Panc1 (cell line): ENCODE data around the gene HEMGN.

Experiments used
- POLR2AphosphoS5 ChIP-seq: IDR thresholded peaks from 2 replicates; pipeline ENCODE4 v1.6.1; 2012; ENCODE audit warnings: mild to moderate bottlenecking, low read depth, low read length, moderate library complexity
- SIN3A ChIP-seq: IDR thresholded peaks from 2 replicates; pipeline ENCODE4 v1.6.1; 2012; ENCODE audit warnings: low read depth, mild to moderate bottlenecking, low read length, moderate library complexity, borderline replicate concordance; ENCODE audit not compliant: insufficient read depth
- TF ChIP-seq, protein P1 (sequence below): fragments of 450-650 bp; IDR thresholded peaks from 2 replicates; pipeline ENCODE4 v1.5.1; 2017; ENCODE audit warnings: mild to moderate bottlenecking
- TF ChIP-seq, protein P2 (sequence below), 2 experiments: IDR thresholded peaks; 2 replicates each; pipeline ENCODE4 v1.6.1; 2011 to 2012; ENCODE audit warnings: low read depth in 2 of 2, control low read depth in 1 of 2, low read length in 1 of 2, mild to moderate bottlenecking in 1 of 2, moderate library complexity in 1 of 2; ENCODE audit not compliant: insufficient read depth in 1 of 2

DNA sequence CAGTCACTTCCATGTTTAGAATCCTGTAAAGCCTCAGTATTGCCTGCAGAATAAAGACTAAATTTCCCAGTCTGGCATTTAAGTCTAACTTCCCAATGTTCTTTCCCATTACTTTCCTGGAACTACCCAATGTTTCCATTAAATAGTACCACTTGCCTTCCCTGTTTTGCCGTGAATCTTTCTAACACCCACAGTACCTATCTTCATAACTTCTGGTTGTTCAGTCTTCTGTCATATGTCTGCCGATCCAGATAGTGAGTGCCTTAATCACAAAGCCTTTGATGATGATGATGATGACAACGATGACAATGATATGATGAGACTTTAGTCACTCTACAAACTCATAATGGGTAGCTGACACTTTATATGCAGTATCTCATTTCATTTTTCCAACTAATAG lies 6.6 kb upstream of the HEMGN start:
- TF ChIP-seq, protein P1, sequence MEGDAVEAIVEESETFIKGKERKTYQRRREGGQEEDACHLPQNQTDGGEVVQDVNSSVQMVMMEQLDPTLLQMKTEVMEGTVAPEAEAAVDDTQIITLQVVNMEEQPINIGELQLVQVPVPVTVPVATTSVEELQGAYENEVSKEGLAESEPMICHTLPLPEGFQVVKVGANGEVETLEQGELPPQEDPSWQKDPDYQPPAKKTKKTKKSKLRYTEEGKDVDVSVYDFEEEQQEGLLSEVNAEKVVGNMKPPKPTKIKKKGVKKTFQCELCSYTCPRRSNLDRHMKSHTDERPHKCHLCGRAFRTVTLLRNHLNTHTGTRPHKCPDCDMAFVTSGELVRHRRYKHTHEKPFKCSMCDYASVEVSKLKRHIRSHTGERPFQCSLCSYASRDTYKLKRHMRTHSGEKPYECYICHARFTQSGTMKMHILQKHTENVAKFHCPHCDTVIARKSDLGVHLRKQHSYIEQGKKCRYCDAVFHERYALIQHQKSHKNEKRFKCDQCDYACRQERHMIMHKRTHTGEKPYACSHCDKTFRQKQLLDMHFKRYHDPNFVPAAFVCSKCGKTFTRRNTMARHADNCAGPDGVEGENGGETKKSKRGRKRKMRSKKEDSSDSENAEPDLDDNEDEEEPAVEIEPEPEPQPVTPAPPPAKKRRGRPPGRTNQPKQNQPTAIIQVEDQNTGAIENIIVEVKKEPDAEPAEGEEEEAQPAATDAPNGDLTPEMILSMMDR = no peak
- TF ChIP-seq, protein P2, sequence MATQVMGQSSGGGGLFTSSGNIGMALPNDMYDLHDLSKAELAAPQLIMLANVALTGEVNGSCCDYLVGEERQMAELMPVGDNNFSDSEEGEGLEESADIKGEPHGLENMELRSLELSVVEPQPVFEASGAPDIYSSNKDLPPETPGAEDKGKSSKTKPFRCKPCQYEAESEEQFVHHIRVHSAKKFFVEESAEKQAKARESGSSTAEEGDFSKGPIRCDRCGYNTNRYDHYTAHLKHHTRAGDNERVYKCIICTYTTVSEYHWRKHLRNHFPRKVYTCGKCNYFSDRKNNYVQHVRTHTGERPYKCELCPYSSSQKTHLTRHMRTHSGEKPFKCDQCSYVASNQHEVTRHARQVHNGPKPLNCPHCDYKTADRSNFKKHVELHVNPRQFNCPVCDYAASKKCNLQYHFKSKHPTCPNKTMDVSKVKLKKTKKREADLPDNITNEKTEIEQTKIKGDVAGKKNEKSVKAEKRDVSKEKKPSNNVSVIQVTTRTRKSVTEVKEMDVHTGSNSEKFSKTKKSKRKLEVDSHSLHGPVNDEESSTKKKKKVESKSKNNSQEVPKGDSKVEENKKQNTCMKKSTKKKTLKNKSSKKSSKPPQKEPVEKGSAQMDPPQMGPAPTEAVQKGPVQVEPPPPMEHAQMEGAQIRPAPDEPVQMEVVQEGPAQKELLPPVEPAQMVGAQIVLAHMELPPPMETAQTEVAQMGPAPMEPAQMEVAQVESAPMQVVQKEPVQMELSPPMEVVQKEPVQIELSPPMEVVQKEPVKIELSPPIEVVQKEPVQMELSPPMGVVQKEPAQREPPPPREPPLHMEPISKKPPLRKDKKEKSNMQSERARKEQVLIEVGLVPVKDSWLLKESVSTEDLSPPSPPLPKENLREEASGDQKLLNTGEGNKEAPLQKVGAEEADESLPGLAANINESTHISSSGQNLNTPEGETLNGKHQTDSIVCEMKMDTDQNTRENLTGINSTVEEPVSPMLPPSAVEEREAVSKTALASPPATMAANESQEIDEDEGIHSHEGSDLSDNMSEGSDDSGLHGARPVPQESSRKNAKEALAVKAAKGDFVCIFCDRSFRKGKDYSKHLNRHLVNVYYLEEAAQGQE (IDR thresholded peaks at IDR 0.05; ENCODE audit: insufficient read depth in 1 of 2, low read depth in 2 of 2, low read length in 1 of 2) = no peak
- no peak for TF ChIP-seq POLR2AphosphoS5
- TF ChIP-seq SIN3A = no peak
